ENCODE data around the gene SUPT3H.

DNA sequence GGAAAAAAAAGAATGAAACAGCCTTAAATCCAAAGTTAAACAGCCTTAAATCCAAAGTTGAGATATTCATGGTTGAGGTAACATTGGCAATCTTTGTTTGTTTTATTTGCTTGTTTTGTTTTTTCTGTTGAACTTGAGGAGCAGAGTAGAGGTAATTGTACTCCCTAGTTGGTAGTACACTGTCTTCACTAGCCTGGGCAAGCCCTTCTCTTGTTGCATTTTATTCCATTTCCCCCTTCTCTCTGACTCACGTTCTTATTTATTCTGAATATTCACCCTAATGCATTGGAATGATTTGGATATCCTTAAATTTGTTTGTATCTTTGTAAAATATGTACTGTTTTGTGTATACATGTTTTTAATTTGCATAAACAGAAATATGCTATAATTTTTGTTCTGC is 592.6 kb downstream of the SUPT3H start:
- TF ChIP-seq, protein P1, sequence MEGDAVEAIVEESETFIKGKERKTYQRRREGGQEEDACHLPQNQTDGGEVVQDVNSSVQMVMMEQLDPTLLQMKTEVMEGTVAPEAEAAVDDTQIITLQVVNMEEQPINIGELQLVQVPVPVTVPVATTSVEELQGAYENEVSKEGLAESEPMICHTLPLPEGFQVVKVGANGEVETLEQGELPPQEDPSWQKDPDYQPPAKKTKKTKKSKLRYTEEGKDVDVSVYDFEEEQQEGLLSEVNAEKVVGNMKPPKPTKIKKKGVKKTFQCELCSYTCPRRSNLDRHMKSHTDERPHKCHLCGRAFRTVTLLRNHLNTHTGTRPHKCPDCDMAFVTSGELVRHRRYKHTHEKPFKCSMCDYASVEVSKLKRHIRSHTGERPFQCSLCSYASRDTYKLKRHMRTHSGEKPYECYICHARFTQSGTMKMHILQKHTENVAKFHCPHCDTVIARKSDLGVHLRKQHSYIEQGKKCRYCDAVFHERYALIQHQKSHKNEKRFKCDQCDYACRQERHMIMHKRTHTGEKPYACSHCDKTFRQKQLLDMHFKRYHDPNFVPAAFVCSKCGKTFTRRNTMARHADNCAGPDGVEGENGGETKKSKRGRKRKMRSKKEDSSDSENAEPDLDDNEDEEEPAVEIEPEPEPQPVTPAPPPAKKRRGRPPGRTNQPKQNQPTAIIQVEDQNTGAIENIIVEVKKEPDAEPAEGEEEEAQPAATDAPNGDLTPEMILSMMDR (IDR thresholded peaks at IDR 0.05), result no peak
- no peak for TF ChIP-seq POLR2A (IDR thresholded peaks at IDR 0.05)

All from right lobe of liver (tissue), 4 donors.